Astrocyte of the cerebellum (primary cell): ENCODE measurements around the gene FANCC.

ENCODE experiments used
- DNase-seq: peaks from one replicate; pipeline ENCODE4 v3.0.0-alpha.2; 2011; ENCODE audit warnings: low read depth
- H3K4me3 ChIP-seq: 2 replicates; pipeline ENCODE4 v1.5.1; 2011; ENCODE audit warnings: mild to moderate bottlenecking, low read depth, low read length, moderate library complexity
- in situ Hi-C: cut with HindIII; loops from 2 replicates; pipeline ENCODE4 v1.10.0; 2017; ENCODE audit warnings: low sequenced_read_pairs
- TF ChIP-seq, protein P1 (sequence below): IDR thresholded peaks from 2 replicates; pipeline ENCODE4 v1.5.1; 2012; ENCODE audit warnings: low read length, low read depth, moderate library complexity, mild to moderate bottlenecking; ENCODE audit errors: missing control alignments

The FANCC gene

DNA sequence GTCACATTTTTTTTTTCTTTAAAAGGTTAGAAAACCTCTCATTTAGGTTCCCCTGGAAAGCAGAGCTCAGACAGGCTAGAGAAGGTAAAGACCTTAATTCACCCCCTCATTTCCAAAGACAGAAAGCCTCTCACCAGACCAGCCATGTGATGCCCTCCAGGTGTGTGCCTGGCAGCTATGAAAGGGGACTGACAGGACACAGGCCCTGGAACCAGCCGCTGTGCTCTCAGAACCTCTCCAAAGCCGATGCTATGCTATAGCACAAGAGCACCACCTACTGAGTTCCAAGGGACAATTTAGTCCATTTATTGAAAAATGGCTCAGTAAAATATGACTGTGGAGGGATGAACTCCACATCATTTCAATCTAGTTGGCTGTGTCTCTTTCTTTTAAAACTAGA lies 48.8 kb downstream of the FANCC start:
- in situ Hi-C loops: loop anchor here (5.0 kb wide), 1 partner anchor 39 kb away; no protein-coding TSS in a partner anchor
- no peak overlapping the region for H3K4me3 ChIP-seq
- DNase-seq: peak; percentile 15
- TF ChIP-seq, protein P1, sequence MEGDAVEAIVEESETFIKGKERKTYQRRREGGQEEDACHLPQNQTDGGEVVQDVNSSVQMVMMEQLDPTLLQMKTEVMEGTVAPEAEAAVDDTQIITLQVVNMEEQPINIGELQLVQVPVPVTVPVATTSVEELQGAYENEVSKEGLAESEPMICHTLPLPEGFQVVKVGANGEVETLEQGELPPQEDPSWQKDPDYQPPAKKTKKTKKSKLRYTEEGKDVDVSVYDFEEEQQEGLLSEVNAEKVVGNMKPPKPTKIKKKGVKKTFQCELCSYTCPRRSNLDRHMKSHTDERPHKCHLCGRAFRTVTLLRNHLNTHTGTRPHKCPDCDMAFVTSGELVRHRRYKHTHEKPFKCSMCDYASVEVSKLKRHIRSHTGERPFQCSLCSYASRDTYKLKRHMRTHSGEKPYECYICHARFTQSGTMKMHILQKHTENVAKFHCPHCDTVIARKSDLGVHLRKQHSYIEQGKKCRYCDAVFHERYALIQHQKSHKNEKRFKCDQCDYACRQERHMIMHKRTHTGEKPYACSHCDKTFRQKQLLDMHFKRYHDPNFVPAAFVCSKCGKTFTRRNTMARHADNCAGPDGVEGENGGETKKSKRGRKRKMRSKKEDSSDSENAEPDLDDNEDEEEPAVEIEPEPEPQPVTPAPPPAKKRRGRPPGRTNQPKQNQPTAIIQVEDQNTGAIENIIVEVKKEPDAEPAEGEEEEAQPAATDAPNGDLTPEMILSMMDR: peak; percentile 56

DNA sequence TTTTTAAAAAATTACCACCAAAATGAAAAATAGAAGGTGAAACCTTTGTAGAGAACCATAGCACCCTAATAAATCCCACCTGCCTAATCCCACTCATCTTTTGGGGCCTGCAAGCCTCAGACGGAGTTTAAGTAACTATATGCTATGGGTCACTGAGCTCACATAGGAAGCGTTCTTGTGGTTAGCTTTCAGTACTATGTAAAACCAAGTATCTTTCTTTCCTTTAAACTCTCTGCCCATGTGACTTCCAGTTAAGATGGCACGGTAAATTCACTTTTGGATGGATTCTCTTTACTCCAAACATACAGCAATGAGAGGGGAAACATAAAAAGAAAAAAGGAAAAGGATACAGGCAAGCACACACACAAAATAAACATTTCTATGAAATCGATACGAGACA lies 50.9 kb downstream of the FANCC start:
- H3K4me3 ChIP-seq: no peak overlapping the region
- in situ Hi-C loops: loop anchor here (5.0 kb wide), 1 partner anchor 41 kb away; no protein-coding TSS in a partner anchor
- TF ChIP-seq, protein P1: no peak
- DNase-seq: no peak

DNA sequence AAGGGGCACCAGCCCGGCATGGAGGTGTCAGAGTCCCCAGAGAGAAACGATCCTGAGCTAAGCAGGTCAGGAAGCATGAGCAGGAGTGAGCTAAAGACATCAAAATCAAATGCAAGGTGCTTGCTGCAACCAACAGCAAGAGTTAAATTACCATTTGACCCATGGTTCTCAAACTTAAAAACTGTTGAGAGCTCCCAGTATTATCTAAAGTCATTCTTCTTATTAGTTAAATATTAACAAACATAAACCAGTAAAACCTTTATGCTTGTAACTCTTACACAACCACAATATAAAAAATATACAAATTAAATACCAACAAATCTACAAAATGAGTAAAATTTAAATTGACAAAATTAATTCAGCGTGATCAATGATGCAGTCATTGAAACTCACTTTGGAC lies 51.5 kb downstream of the FANCC start:
- H3K4me3 ChIP-seq: no peak overlapping the region
- no peak for DNase-seq
- TF ChIP-seq, protein P1: no peak
- in situ Hi-C loops: loop anchor here (5.0 kb wide), 1 partner anchor 41 kb away; no protein-coding TSS in a partner anchor

DNA sequence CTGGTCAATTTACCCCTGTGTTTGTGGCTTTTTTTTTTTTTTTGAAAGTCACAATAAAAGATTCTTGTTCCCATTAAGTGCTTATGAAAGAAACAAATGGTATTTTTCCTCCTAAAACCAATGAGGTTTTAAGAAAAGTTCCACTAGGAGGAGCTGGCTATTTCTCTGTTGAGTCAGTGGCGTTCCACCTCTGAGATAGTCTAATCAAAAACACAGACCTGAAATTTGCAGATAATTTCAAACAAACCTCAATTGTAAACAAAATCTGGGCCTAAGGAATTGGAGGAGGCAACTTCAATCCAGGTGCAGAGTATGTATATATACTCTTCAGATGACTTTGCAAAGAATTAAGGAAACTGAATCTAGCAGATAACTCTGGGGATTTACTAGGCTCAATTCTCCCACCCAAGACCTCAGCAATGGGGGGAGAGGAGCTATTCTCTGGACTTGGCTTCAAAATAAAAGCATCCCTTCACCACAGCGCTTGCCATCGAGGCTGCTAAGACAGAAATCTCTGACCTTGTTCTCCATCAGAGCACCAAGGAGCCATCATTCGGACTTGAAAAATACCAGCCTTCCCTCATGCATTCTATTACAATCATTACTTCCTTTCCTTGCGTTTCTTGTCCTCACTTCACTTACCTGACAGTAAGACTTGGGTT lies 52.4 kb downstream of the FANCC start:
- H3K4me3 ChIP-seq: no peak overlapping the region
- TF ChIP-seq, protein P1: peak; percentile 60
- in situ Hi-C loops: loop anchor here (5.0 kb wide), 1 partner anchor 42 kb away; no protein-coding TSS in a partner anchor
- DNase-seq: peak; percentile 28

DNA sequence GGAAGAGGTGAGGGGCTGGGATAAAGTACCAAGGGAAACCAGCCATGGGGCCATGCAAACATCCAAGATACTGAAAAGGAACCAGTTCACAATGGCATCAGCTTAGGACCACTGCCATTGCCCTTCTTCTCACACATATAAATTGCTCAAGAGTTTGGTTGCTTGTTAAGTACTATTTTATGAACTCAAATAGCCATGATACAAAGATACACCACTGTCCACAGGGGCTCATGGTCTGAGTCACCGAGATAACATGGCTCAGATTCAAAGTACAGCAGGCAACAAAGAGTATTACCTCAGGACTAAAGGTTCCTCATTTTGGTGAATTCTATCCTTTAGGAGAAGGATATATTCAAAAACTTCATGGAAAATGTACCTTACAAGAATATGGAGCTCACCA lies 55.6 kb downstream of the FANCC start:
- no peak overlapping the region for H3K4me3 ChIP-seq
- in situ Hi-C loops: no loop called here
- DNase-seq: peak; percentile 32
- TF ChIP-seq, protein P1: no peak

DNA sequence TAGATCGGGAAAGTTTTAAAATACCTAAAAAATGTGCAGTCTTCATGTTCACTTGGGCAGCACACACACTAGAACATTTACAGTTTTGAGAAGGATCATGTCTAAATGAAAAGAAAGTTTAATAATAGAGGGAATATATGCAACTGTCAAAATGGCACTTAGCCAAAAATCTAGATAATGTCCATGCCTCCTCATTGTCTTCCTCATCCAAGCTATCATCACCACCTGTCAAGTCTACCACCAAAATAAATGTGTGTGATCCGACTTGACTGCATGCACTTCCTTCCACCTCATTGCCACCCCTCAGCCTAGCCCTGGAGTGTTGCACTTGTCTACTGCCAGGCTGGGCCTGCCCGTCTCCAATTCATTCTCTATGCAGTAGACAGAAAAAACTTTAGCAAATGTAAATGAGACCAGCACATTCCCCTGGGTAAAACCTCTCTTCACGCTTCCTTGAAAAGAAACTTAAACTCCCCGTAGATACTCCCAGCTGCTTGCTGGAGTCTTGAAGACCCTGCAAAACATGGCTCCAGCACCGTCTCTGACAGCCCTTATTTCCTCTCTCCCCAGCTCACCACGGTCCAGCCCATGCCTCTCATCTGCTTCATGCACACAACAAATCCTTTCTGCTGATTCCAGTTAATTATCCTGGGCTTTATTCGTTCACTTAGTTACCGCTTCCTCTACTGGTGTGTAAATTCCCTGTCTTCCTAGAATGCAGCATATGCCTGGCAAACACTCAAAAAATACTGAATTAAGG lies 66.9 kb downstream of the FANCC start:
- DNase-seq: no peak
- H3K4me3 ChIP-seq: no peak overlapping the region
- TF ChIP-seq, protein P1: no peak
- in situ Hi-C loops: no loop called here
